Right lobe of liver (tissue), 4 donors: ENCODE results near the gene ARHGAP8.

Experiments used
- POLR2A ChIP-seq: fragments of 450-650 bp; IDR thresholded peaks from one replicate; pipeline ENCODE4 v1.6.1; 2017; ENCODE audit warnings: antibody characterized with exemption, mild to moderate bottlenecking
- TF ChIP-seq, protein P1 (sequence below), 4 donors: fragments of 200-600 bp in 3 of 4; fragments of 450-650 bp in 1 of 4; IDR thresholded peaks; one replicate each; pipeline versions ENCODE4 v1.5.1 to v1.8.0; 2016 to 2022; ENCODE audit warnings: antibody characterized with exemption in 4 of 4, mild to moderate bottlenecking in 2 of 4
- donor health status: DM: no; HTN: no; CAD: no.
- donor health status: DM: no; HTN: no; CAD: no.
- donor health status: DM: no; HTN: yes; CAD: no.

DNA sequence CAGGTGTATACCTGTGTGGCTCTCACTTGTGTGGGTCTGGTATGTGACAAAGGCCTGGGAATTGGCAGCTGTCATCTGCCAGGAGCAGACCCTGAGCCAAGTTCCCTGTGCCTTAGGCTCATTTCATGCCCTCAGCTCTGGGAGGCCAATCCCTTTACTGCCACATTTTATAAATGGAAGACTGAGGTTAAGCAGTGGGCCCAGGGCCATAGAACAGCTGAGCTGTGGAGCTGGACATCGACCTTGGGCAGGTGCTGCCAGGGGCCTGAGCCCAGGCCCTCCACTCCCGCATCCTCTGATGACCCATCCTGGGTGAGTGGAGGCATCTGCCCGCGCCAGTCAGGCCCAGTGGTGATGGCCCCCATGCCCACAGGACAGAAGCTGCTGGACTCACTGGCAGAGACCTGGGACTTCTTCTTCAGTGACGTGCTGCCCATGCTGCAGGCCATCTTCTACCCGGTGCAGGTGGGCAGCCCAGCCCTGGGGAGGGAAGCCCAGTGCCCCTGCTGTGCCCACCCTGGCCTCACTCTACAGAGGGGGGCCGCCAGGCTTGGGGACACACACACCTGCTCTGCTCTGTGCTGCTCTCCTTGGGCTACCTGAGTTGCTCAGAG, 20.9 kb upstream of the ARHGAP8 start:
- TF ChIP-seq, protein P1, sequence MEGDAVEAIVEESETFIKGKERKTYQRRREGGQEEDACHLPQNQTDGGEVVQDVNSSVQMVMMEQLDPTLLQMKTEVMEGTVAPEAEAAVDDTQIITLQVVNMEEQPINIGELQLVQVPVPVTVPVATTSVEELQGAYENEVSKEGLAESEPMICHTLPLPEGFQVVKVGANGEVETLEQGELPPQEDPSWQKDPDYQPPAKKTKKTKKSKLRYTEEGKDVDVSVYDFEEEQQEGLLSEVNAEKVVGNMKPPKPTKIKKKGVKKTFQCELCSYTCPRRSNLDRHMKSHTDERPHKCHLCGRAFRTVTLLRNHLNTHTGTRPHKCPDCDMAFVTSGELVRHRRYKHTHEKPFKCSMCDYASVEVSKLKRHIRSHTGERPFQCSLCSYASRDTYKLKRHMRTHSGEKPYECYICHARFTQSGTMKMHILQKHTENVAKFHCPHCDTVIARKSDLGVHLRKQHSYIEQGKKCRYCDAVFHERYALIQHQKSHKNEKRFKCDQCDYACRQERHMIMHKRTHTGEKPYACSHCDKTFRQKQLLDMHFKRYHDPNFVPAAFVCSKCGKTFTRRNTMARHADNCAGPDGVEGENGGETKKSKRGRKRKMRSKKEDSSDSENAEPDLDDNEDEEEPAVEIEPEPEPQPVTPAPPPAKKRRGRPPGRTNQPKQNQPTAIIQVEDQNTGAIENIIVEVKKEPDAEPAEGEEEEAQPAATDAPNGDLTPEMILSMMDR (IDR thresholded peaks at IDR 0.05): no peak
- TF ChIP-seq POLR2A: no peak
